GM12878 (cell line): ENCODE results near the gene GRM5. TPM values are rescaled to one million over a fixed set of nuclear protein-coding genes. Genes with fewer than 3 reads are reported as not detected.

Experiments
- ATAC-seq: fragments of 200-7000 bp; cut with Tn5 transposase; 3 replicates; pipeline ENCODE4 v1.9.1; 2020; ENCODE audit warnings: mild to moderate bottlenecking, moderate library complexity
- BruUV-seq: library from RNA; stranded (reverse); fragments of 400-500 nt; replicated peaks from 2 replicates; lab custom pipeline; 2021; lab: Mats Ljungman, UMichigan
- CTCF ChIA-PET: fragments of 300-600 bp; sonication (Branson Sonifier 250); formaldehyde crosslinking; extraction: SDS; loops from one replicate; lab custom pipeline; 2021; ENCODE audit warnings: inconsistent platforms; lab: Yijun Ruan, JAX
- POLR2A ChIA-PET: fragments of 350-600 bp; formaldehyde crosslinking; extraction: SDS; loops from one replicate; lab custom pipeline; 2021; ENCODE audit warnings: inconsistent platforms; lab: Charles Lee
- RAD21 ChIA-PET: fragments of 300-600 bp; sonication (Branson Sonifier 250); formaldehyde crosslinking; loops from one replicate; lab custom pipeline; 2023; ENCODE audit warnings: antibody characterized with exemption; ENCODE audit not compliant: unreplicated experiment; lab: Charles Lee
- SMC1A ChIA-PET: fragments of 300-600 bp; sonication (Branson Sonifier 250); formaldehyde crosslinking; loops from one replicate; lab custom pipeline; 2023; ENCODE audit not compliant: unreplicated experiment, uncharacterized antibody; lab: Charles Lee
- DNase-seq: peaks from one replicate; pipeline ENCODE4 v3.0.0-alpha.2; 2011; ENCODE audit warnings: low read depth, low spot score
- FAIRE-seq: peaks from 3 replicates; lab custom pipeline; 2011; peaks lifted over from hg19 to GRCh38; lab: Jason Lieb, UNC
- H2AFZ ChIP-seq: 2 replicates; pipeline ENCODE4 v1.6.0; 2011; ENCODE audit warnings: low read depth, low read length, control low read depth; ENCODE audit not compliant: control insufficient read depth
- H3K27ac ChIP-seq: 2 replicates; pipeline ENCODE4 v1.5.1; 2011; ENCODE audit warnings: control low read depth; ENCODE audit not compliant: control insufficient read depth, insufficient read depth
- H3K27me3 ChIP-seq, 2 experiments: replicated peaks in 1 of 2; 2 replicates each; pipeline versions ENCODE4 v1.6.0 to v1.6.1; 2011; ENCODE audit warnings: low read length in 1 of 2; ENCODE audit not compliant: control insufficient read depth in 2 of 2, insufficient read depth in 2 of 2
- H3K36me3 ChIP-seq, 2 experiments: 2 replicates each; pipeline ENCODE4 v1.5.1; 2011; ENCODE audit warnings: low read length in 1 of 2; ENCODE audit not compliant: control insufficient read depth in 2 of 2, insufficient read depth in 2 of 2
- H3K4me1 ChIP-seq: 2 replicates; pipeline ENCODE4 v1.6.1; 2011; ENCODE audit warnings: mild to moderate bottlenecking, low read length, moderate library complexity, mixed read lengths; ENCODE audit not compliant: control insufficient read depth, insufficient read depth
- H3K4me2 ChIP-seq: 2 replicates; pipeline ENCODE4 v1.6.0; 2011; ENCODE audit warnings: control low read depth; ENCODE audit not compliant: control insufficient read depth, insufficient read depth
- H3K4me3 ChIP-seq: fragments of 200-600 bp; sonication (generic); 2 replicates; pipeline ENCODE4 v1.5.1; 2016
- H3K79me2 ChIP-seq: 2 replicates; pipeline ENCODE4 v1.6.0; 2011; ENCODE audit warnings: low read length; ENCODE audit not compliant: control insufficient read depth, insufficient read depth
- H3K9ac ChIP-seq: 2 replicates; pipeline ENCODE4 v1.8.0; 2011; ENCODE audit warnings: low read length, control low read depth, mixed read lengths; ENCODE audit not compliant: control insufficient read depth, insufficient read depth
- H3K9me3 ChIP-seq: replicated peaks from 3 replicates; pipeline ENCODE4 v1.5.1; 2011; ENCODE audit warnings: mild to moderate bottlenecking, low read length; ENCODE audit not compliant: control insufficient read depth, insufficient read depth
- H4K20me1 ChIP-seq: 2 replicates; pipeline ENCODE4 v1.6.0; 2011; ENCODE audit not compliant: control insufficient read depth, insufficient read depth
- BACH1 ChIP-seq: fragments of 450-650 bp; IDR thresholded peaks from 2 replicates; pipeline ENCODE4 v1.6.1; 2017; ENCODE audit warnings: mild to moderate bottlenecking, borderline replicate concordance
- BCL11A ChIP-seq: IDR thresholded peaks from 2 replicates; pipeline ENCODE4 v1.6.1; 2011; ENCODE audit warnings: low read depth, low read length
- CHD1 ChIP-seq: IDR thresholded peaks from 2 replicates; pipeline ENCODE4 v1.6.1; 2012; ENCODE audit warnings: low read depth, low read length, improper control_type of control experiment
- DPF2 ChIP-seq: fragments of 450-650 bp; IDR thresholded peaks from 2 replicates; pipeline ENCODE4 v1.6.1; 2017; ENCODE audit warnings: mild to moderate bottlenecking
- IRF4 ChIP-seq: IDR thresholded peaks from 2 replicates; pipeline ENCODE4 v1.6.1; 2011; ENCODE audit warnings: low read depth, low read length
- LARP7 ChIP-seq: fragments of 450-650 bp; IDR thresholded peaks from 2 replicates; pipeline ENCODE4 v1.6.1; 2017; ENCODE audit warnings: mild to moderate bottlenecking
- PAX5 ChIP-seq: IDR thresholded peaks from 2 replicates; pipeline ENCODE4 v1.6.1; 2011; ENCODE audit warnings: low read depth, low read length, borderline replicate concordance
- RBBP5 ChIP-seq: fragments of 200-600 bp; sonication (generic); conservative IDR thresholded peaks from 2 replicates; pipeline ENCODE4 v1.6.1; 2016
- SPI1 ChIP-seq: IDR thresholded peaks from 2 replicates; pipeline ENCODE4 v1.6.1; 2011; ENCODE audit warnings: low read depth, mild to moderate bottlenecking, low read length, moderate library complexity, borderline replicate concordance; ENCODE audit not compliant: insufficient read depth
- TCF3 ChIP-seq: IDR thresholded peaks from 2 replicates; pipeline ENCODE4 v1.6.1; 2012; ENCODE audit warnings: low read depth, mild to moderate bottlenecking, low read length, borderline replicate concordance; ENCODE audit not compliant: insufficient read depth
- WGBS: methylation state at CpG from one replicate; pipeline ENCODE4 v1.1.6; 2016; ENCODE audit warnings: low lambda C conversion rate; ENCODE audit not compliant: insufficient replicate concordance, insufficient coverage; ENCODE audit errors: missing lambda C conversion rate; 5-methylcytosine and 5-hydroxymethylcytosine counted together
- in situ Hi-C: fragments of 300-500 bp; cut with MboI; formaldehyde crosslinking; loops from 9 replicates; pipeline ENCODE4 v1.14.3; 2018; ENCODE audit warnings: mixed read lengths
- intact Hi-C: fragments of 100-400 bp; cut with micrococcal nuclease; formaldehyde crosslinking; loops from one replicate; pipeline ENCODE4 v1.14.2; 2022; ENCODE audit not compliant: unreplicated experiment
- polyA plus RNA-seq, 11 experiments: library from polyadenylated mRNA; depleted of rRNA in 4 of 11; unstranded in 6 of 11; stranded (reverse) in 5 of 11; fragments of >200 nt; fragmentation: Nextera tagmentation in 4 of 11; fragmentation: Illumina TruSeq in 1 of 11; extraction: Ambion mirVana in 4 of 11; extraction: Trizol in 1 of 11; gene quantifications; 1 replicate in 1 of 11; 2 replicates in 10 of 11; pipeline versions ENCODE4 v1.2.1 to v1.2.3, GENCODE V29; 2011 to 2016; ENCODE audit warnings: inconsistent platforms in 2 of 11, missing spikeins in 2 of 11, low read depth in 1 of 11
- total RNA-seq, 4 experiments: library from RNA; depleted of rRNA in 3 of 4; stranded (reverse); fragments of >200 nt in 3 of 4; fragmentation: Illumina TruSeq in 1 of 4; extraction: Trizol in 1 of 4; gene quantifications; 2 replicates each; pipeline versions ENCODE4 v1.2.1 to v1.2.3, GENCODE V29; 2013 to 2021
- TF ChIP-seq, protein P1 (sequence below): IDR thresholded peaks from 2 replicates; pipeline ENCODE4 v1.6.1; 2012; ENCODE audit warnings: low read depth, low read length, improper control_type of control experiment
- TF ChIP-seq, protein P2 (sequence below): IDR thresholded peaks from 2 replicates; pipeline ENCODE4 v1.6.1; 2011; ENCODE audit warnings: low read depth, mild to moderate bottlenecking, low read length, moderate library complexity, borderline replicate concordance; ENCODE audit errors: extremely low read depth

The GRM5 gene
- total and polyA plus RNA-seq, 10 of the 15 experiments (the other 5 are each of a cell fraction or from before 2014, with no cell fraction given), result not detected

DNA sequence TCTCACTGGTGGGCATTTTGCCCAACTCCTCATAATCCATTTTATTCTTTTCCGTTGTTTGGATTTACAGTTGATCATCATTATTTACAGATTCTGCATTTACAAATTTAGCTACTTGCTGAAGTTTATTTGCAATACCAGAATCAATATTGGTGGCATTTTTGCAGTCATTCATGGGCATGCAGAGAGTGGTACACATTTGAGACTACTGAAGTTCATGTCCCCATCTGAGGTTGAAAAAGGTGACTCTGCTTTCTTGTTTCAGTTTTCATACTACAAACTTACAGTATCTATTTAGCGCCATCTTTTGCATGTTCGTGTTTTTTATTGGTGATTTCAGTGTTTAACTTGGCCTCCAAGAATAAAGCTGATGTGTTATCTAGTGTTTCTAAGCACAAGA lies 409.5 kb downstream of the GRM5 start:
- Histone ChIP-seq H3K4me1 (no peaks in the 10 kb centered on the region), H3K4me3 (no peak overlapping the region), H3K36me3 (no peaks in the 10 kb centered on the region), H3K27ac (no peak overlapping the region)
- ChIA-PET RAD21 (no interaction called here), CTCF (interaction anchor here (0.6 kb wide), 1 partner anchor 96 kb away, joined by 3 read pairs; no protein-coding TSS in a partner anchor)
- intact Hi-C loops, result no loop called here
- TF ChIP-seq LARP7, result no peak
- no peak for TF ChIP-seq IRF4
- TF ChIP-seq, protein P1, sequence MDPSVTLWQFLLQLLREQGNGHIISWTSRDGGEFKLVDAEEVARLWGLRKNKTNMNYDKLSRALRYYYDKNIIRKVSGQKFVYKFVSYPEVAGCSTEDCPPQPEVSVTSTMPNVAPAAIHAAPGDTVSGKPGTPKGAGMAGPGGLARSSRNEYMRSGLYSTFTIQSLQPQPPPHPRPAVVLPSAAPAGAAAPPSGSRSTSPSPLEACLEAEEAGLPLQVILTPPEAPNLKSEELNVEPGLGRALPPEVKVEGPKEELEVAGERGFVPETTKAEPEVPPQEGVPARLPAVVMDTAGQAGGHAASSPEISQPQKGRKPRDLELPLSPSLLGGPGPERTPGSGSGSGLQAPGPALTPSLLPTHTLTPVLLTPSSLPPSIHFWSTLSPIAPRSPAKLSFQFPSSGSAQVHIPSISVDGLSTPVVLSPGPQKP, result no peak
- TF ChIP-seq DPF2, result no peak
- no peak for TF ChIP-seq RBBP5
- TF ChIP-seq BACH1, result no peak
- TF ChIP-seq PAX5, result no peak
- no peak for TF ChIP-seq SPI1
- no peak for TF ChIP-seq TCF3
- TF ChIP-seq BCL11A, result no peak
- TF ChIP-seq, protein P2, sequence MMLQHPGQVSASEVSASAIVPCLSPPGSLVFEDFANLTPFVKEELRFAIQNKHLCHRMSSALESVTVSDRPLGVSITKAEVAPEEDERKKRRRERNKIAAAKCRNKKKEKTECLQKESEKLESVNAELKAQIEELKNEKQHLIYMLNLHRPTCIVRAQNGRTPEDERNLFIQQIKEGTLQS, result no peak
- TF ChIP-seq CHD1, result no peak
- TF ChIP-seq, all 136 proteins: peak for 0
- 51% methylated on average over 3 of the region's 3 CpGs for WGBS
- Histone ChIP-seq H3K9ac (no peak overlapping the region), H3K4me2 (no peak overlapping the region), H2AFZ (no peak overlapping the region), H3K9me3 (no peaks in the 10 kb centered on the region), H4K20me1 (no peaks in the 10 kb centered on the region), H3K27me3 (no peaks in the 10 kb centered on the region), H3K79me2 (no peaks in the 10 kb centered on the region)
- ATAC-seq, result no peak
- in situ Hi-C loops, result no loop called here
- no peak for DNase-seq
- POLR2A ChIA-PET, result no interaction called here
- SMC1A ChIA-PET, result no interaction called here
- FAIRE-seq, result no peak
- BruUV-seq, result no TSS peak
